HEK293 (cell line): Measurements from ENCODE around the gene LY6G6F.

Experiments used
- CTCF ChIA-PET: fragments of 350-600 bp; formaldehyde crosslinking; extraction: SDS; loops from one replicate; lab custom pipeline; 2021; ENCODE audit warnings: antibody characterized with exemption; lab: Yijun Ruan, JAX
- POLR2A ChIA-PET: fragments of 300-600 bp; formaldehyde crosslinking; extraction: SDS; loops from one replicate; lab custom pipeline; 2020; ENCODE audit warnings: antibody characterized with exemption, inconsistent platforms; lab: Yijun Ruan, JAX
- H3K27ac ChIP-seq: fragments of 200-500 bp; sonication (Bioruptor generic); 2 replicates; pipeline ENCODE4 v1.5.1; 2014; ENCODE audit warnings: low read depth, low read length, control low read depth, inconsistent platforms; ENCODE audit errors: extremely low read depth
- H3K36me3 ChIP-seq, 2 experiments: fragments of 200-500 bp in 1 of 2; sonication (Bioruptor generic) in 1 of 2; 1 replicate in 1 of 2; 2 replicates in 1 of 2; pipeline ENCODE4 v1.5.1; 2014 to 2017; ENCODE audit warnings: inconsistent platforms in 2 of 2, low read length in 2 of 2; ENCODE audit not compliant: control insufficient read depth in 2 of 2, insufficient read depth in 1 of 2
- H3K4me1 ChIP-seq: fragments of 200-500 bp; sonication (Bioruptor generic); 2 replicates; pipeline ENCODE4 v1.5.1; 2014; ENCODE audit warnings: mild to moderate bottlenecking, low read length, inconsistent platforms; ENCODE audit not compliant: control insufficient read depth, insufficient read depth
- H3K4me3 ChIP-seq: 2 replicates; pipeline ENCODE4 v1.5.1; 2011; ENCODE audit warnings: low read depth, mild to moderate bottlenecking, control low read depth, low read length, moderate library complexity
- H3K9me3 ChIP-seq: fragments of 200-500 bp; sonication (Bioruptor generic); 2 replicates; pipeline ENCODE4 v1.5.1; 2014; ENCODE audit warnings: low read depth, low read length, inconsistent platforms; ENCODE audit not compliant: control insufficient read depth, insufficient read depth
- BCL6B ChIP-seq: fragments of 450-650 bp; formaldehyde crosslinking; IDR thresholded peaks from 2 replicates; pipeline ENCODE4 v1.5.1; 2017; ENCODE audit warnings: missing biosample characterization, missing genetic modification characterization
- EGR2 ChIP-seq: fragments of 450-650 bp; formaldehyde crosslinking; IDR thresholded peaks from 2 replicates; pipeline ENCODE4 v1.5.1; 2016; ENCODE audit warnings: low read depth, missing biosample characterization, missing genetic modification characterization
- GLIS2 ChIP-seq: fragments of 450-650 bp; formaldehyde crosslinking; IDR thresholded peaks from 2 replicates; pipeline ENCODE4 v1.5.1; 2016; ENCODE audit warnings: missing biosample characterization, missing genetic modification characterization
- IKZF3 ChIP-seq: fragments of 450-650 bp; IDR thresholded peaks from 2 replicates; pipeline ENCODE4 v1.5.0; 2018; ENCODE audit warnings: missing biosample characterization, mild to moderate bottlenecking, missing genetic modification characterization, moderate library complexity
- KLF1 ChIP-seq: fragments of 450-650 bp; formaldehyde crosslinking; IDR thresholded peaks from 2 replicates; pipeline ENCODE4 v1.5.1; 2016; ENCODE audit warnings: missing biosample characterization, missing genetic modification characterization
- KLF16 ChIP-seq: fragments of 450-650 bp; formaldehyde crosslinking; IDR thresholded peaks from 2 replicates; pipeline ENCODE4 v1.5.1; 2017; ENCODE audit warnings: missing biosample characterization, missing genetic modification characterization
- KLF17 ChIP-seq: fragments of 450-650 bp; formaldehyde crosslinking; IDR thresholded peaks from 2 replicates; pipeline ENCODE4 v1.5.1; 2016; ENCODE audit warnings: missing biosample characterization, missing genetic modification characterization
- KLF9 ChIP-seq: fragments of 450-650 bp; formaldehyde crosslinking; IDR thresholded peaks from 2 replicates; pipeline ENCODE4 v1.5.1; 2016; ENCODE audit warnings: missing biosample characterization, missing genetic modification characterization, low read depth
- MZF1 ChIP-seq: fragments of 450-650 bp; formaldehyde crosslinking; IDR thresholded peaks from 2 replicates; pipeline ENCODE4 v1.5.1; 2017; ENCODE audit warnings: missing biosample characterization, missing genetic modification characterization, borderline replicate concordance
- PATZ1 ChIP-seq: fragments of 450-650 bp; formaldehyde crosslinking; IDR thresholded peaks from 2 replicates; pipeline ENCODE4 v1.5.1; 2016; ENCODE audit warnings: missing biosample characterization, missing genetic modification characterization
- PRDM1 ChIP-seq: fragments of 450-650 bp; formaldehyde crosslinking; IDR thresholded peaks from 2 replicates; pipeline ENCODE4; 2016; ENCODE audit warnings: missing biosample characterization, missing genetic modification characterization
- SCRT1 ChIP-seq: fragments of 450-650 bp; formaldehyde crosslinking; IDR thresholded peaks from 2 replicates; pipeline ENCODE4 v1.5.1; 2016; ENCODE audit warnings: missing biosample characterization, missing genetic modification characterization, borderline replicate concordance
- SP2 ChIP-seq: fragments of 450-650 bp; formaldehyde crosslinking; IDR thresholded peaks from 2 replicates; pipeline ENCODE4 v1.5.1; 2016; ENCODE audit warnings: missing biosample characterization, missing genetic modification characterization
- SP3 ChIP-seq: fragments of 450-650 bp; formaldehyde crosslinking; IDR thresholded peaks from 2 replicates; pipeline ENCODE4 v1.5.1; 2016; ENCODE audit warnings: missing biosample characterization, missing genetic modification characterization
- SP7 ChIP-seq: fragments of 450-650 bp; formaldehyde crosslinking; IDR thresholded peaks from 2 replicates; pipeline ENCODE4 v1.5.1; 2016; ENCODE audit warnings: missing biosample characterization, missing genetic modification characterization
- WT1 ChIP-seq: fragments of 450-650 bp; formaldehyde crosslinking; IDR thresholded peaks from 2 replicates; pipeline ENCODE4 v1.5.1; 2016; ENCODE audit warnings: missing biosample characterization, missing genetic modification characterization
- ZFHX2 ChIP-seq: fragments of 450-650 bp; formaldehyde crosslinking; conservative IDR thresholded peaks from 2 replicates; pipeline ENCODE4 v1.5.1; 2016; ENCODE audit warnings: missing biosample characterization, missing genetic modification characterization
- ZFP3 ChIP-seq: fragments of 450-650 bp; formaldehyde crosslinking; IDR thresholded peaks from 2 replicates; pipeline ENCODE4 v1.5.1; 2016; ENCODE audit warnings: low read depth, missing biosample characterization, missing genetic modification characterization
- ZFP37 ChIP-seq: fragments of 450-650 bp; formaldehyde crosslinking; IDR thresholded peaks from 2 replicates; pipeline ENCODE4 v1.5.1; 2016; ENCODE audit warnings: missing biosample characterization, missing genetic modification characterization
- ZNF223 ChIP-seq: fragments of 450-650 bp; formaldehyde crosslinking; IDR thresholded peaks from 2 replicates; pipeline ENCODE4 v1.5.1; 2016; ENCODE audit warnings: missing biosample characterization, missing genetic modification characterization
- ZNF426 ChIP-seq: fragments of 450-650 bp; formaldehyde crosslinking; IDR thresholded peaks from 2 replicates; pipeline ENCODE4 v1.5.1; 2017; ENCODE audit warnings: missing biosample characterization, missing genetic modification characterization, mild to moderate bottlenecking, inconsistent platforms, moderate library complexity
- ZNF48 ChIP-seq: fragments of 450-650 bp; formaldehyde crosslinking; IDR thresholded peaks from 2 replicates; pipeline ENCODE4 v1.5.1; 2016; ENCODE audit warnings: missing biosample characterization, missing genetic modification characterization
- ZNF654 ChIP-seq: fragments of 450-650 bp; formaldehyde crosslinking; IDR thresholded peaks from 2 replicates; pipeline ENCODE4 v1.5.1; 2016; ENCODE audit warnings: low read depth, missing biosample characterization, missing genetic modification characterization
- ZNF658 ChIP-seq: fragments of 450-650 bp; formaldehyde crosslinking; IDR thresholded peaks from 2 replicates; pipeline ENCODE4; 2016; ENCODE audit warnings: missing biosample characterization, missing genetic modification characterization
- ZNF747 ChIP-seq: fragments of 450-650 bp; formaldehyde crosslinking; IDR thresholded peaks from 2 replicates; pipeline ENCODE4 v1.5.1; 2016; ENCODE audit warnings: missing biosample characterization, missing genetic modification characterization
- ZNF768 ChIP-seq: fragments of 450-650 bp; formaldehyde crosslinking; IDR thresholded peaks from 2 replicates; pipeline ENCODE4 v1.5.1; 2018; ENCODE audit warnings: missing biosample characterization, mild to moderate bottlenecking, missing genetic modification characterization
- ZSCAN4 ChIP-seq: fragments of 450-650 bp; formaldehyde crosslinking; IDR thresholded peaks from 2 replicates; pipeline ENCODE4 v1.5.1; 2017; ENCODE audit warnings: missing biosample characterization, missing genetic modification characterization

The LY6G6F gene

GRCh38 chr6:31689249-31690110 lies 17.2 kb upstream of the LY6G6F start:
- Histone ChIP-seq H3K4me3 (no peak overlapping the region), H3K36me3 (peaks cover 0 to 74% of the 10 kb centered on the region in 2 experiments; a peak in 2 of 3 replicates), H3K27ac (no peak overlapping the region), H3K4me1 (no peaks in the 10 kb centered on the region), H3K9me3 (no peaks in the 10 kb centered on the region)
- POLR2A ChIA-PET: interaction anchor here (0.6 to 1.4 kb wide), 6 partner anchors 9 to 173 kb away, joined by 3 to 4 read pairs (median 4); partner anchors contain the start of genes CSNK2B, HSPA1A, HSPA1B and HSPA1L
- TF ChIP-seq ZNF48: no peak
- no peak for TF ChIP-seq SCRT1 (tag by site-specific recombination)
- TF ChIP-seq ZNF747 (tag by site-specific recombination): no peak
- TF ChIP-seq ZFP3 (tag by site-specific recombination): no peak
- no peak for TF ChIP-seq BCL6B
- no peak for TF ChIP-seq MZF1 (tag by site-specific recombination)
- TF ChIP-seq ZNF426: no peak
- TF ChIP-seq ZNF654: peak; percentile 6; the same call in 1 of the 2 replicates
- peak; percentile 77 for TF ChIP-seq KLF1 (tag by site-specific recombination)
- CTCF ChIA-PET: interaction anchor here (0.6 to 4.6 kb wide), 17 partner anchors 9 to 209 kb away, joined by 3 to 24 read pairs (median 4); partner anchors contain the start of genes C6orf47, DDAH2, LY6G5B and LY6G5C

- Histone ChIP-seq H3K27ac (no peak overlapping the region), H3K4me1 (no peaks in the 10 kb centered on the region)
- TF ChIP-seq SP7 (peak; percentile 73), ZNF654 (no peak), SP2 (tag by site-specific recombination) (peak; percentile 25; the same call in 1 of the 2 replicates), EGR2 (tag by site-specific recombination) (peak; percentile 89), KLF16 (tag by site-specific recombination) (0 out of 2 replicates have a peak, but pooled peaks have one; percentile 51), GLIS2 (tag by site-specific recombination) (peak; percentile 41; the same call in 1 of the 2 replicates), WT1 (peak; percentile 89), PRDM1 (tag by site-specific recombination) (peak; percentile 83), IKZF3 (tag by site-specific recombination) (0 out of 2 replicates have a peak, but pooled peaks have one; percentile 27), ZFP37 (tag by site-specific recombination) (no peak), KLF9 (tag by site-specific recombination) (no peak), KLF1 (tag by site-specific recombination) (peak; percentile 93), ZNF223 (no peak), KLF17 (tag by site-specific recombination) (peak; percentile 87), ZNF658 (tag by site-specific recombination) (no peak), ZSCAN4 (tag by site-specific recombination) (no peak), SP3 (tag by site-specific recombination) (peak; percentile 18; the same call in 1 of the 2 replicates), PATZ1 (tag by site-specific recombination) (0 out of 2 replicates have a peak, but pooled peaks have one; percentile 39), ZFHX2 (tag by site-specific recombination) (peak; percentile 90), ZNF768 (no peak)
Observed at GRCh38 chr6:31690231-31691077, 16.2 kb upstream of the LY6G6F start.

More at GRCh38 chr6:31690231-31691077, 16.2 kb upstream of the LY6G6F start:
- no peak overlapping the region for H3K4me3 ChIP-seq
- ChIA-PET CTCF (interaction anchor here (0.5 to 4.6 kb wide), 23 partner anchors 8 to 276 kb away, joined by 3 to 24 read pairs (median 4); partner anchors contain the start of genes ABHD16A, C6orf47, DDAH2 and LY6G5B), POLR2A (interaction anchor here (0.6 to 1.4 kb wide), 7 partner anchors 8 to 172 kb away, joined by 3 to 9 read pairs (median 4); partner anchors contain the start of genes ABHD16A, CSNK2B, HSPA1A and HSPA1B)
- H3K36me3 ChIP-seq: peaks cover 0 to 78% of the 10 kb centered on the region in 2 experiments; a peak in 2 of 3 replicates
- H3K9me3 ChIP-seq: no peaks in the 10 kb centered on the region
